ENCODE results near the gene IGSF3.

The IGSF3 gene

DNA sequence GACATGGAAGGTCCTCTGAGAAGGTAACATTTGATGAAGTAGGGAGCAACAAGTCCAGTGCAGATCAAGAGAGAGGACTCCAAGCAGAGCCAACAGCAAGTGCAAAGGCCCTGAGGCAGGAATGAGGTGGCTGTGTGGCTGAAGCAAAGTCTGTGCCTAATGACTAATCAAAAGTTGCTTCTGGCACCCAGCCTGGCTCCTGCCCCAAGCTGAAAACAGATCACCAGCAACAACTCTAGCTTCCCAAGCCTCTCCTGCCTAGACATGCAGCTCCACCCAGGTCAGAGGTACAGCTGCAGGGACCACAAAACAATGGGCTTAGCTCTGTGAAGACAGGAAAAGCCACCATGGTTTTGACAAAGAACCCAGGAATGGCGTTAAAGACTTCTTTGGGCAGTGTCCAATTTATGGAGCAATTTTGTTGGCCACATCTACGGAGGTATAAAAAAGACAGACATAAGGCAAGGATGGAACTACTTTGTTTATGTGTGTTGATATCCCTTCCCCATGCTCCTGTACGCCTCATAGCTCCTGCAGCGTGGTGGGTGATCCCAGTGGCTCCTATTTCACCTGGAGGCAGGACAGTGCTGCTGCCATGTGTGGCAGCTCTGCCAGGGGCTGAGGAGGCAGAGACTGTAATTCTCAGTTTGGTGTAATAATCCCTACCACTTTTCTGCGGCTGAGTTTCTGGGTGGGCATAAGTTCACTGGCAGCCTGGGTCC lies 26.4 kb upstream of the IGSF3 start:
- no peaks in the 10 kb centered on the region for H3K36me3 ChIP-seq (ENCODE audit: control insufficient read depth in 1 of 2, insufficient read depth in 2 of 2, low read length in 2 of 2)
- no peak overlapping the region for H4K8ac ChIP-seq (ENCODE audit: low read depth, low read length)
- no peak overlapping the region for H3K14ac ChIP-seq (ENCODE audit: low read length)
- H3K9me3 ChIP-seq (ENCODE audit: insufficient read depth, low read depth, low read length) = no peaks in the 10 kb centered on the region
- H3K4me1 ChIP-seq (ENCODE audit: control insufficient read depth in 1 of 2, insufficient read depth in 2 of 2, low read length in 2 of 2) = peaks cover 15 to 22% of the 10 kb centered on the region in 2 experiments
- peak; percentile 37 to 42 for DNase-seq
- H3K23ac ChIP-seq (ENCODE audit: low read length) = no peak overlapping the region
- H3K79me1 ChIP-seq (ENCODE audit: low read length) = peaks cover 18% of the 10 kb centered on the region
- H2AK5ac ChIP-seq (ENCODE audit: low read length) = no peak overlapping the region
- no peak overlapping the region for H2AFZ ChIP-seq (ENCODE audit: insufficient read depth, low read length, poor library complexity)
- H3K4me3 ChIP-seq (ENCODE audit: low read depth, low read length) = no peak overlapping the region
- no peaks in the 10 kb centered on the region for H3K79me2 ChIP-seq (ENCODE audit: control insufficient read depth, insufficient read depth, low read length, poor library complexity)
- H3K4ac ChIP-seq (ENCODE audit: low read depth, low read length) = no peak overlapping the region
- H3K4me2 ChIP-seq (ENCODE audit: low read length) = no peak overlapping the region
- H2BK12ac ChIP-seq (ENCODE audit: low read length) = peak overlapping the region; percentile 16
- no CpG with 5 or more reads among the region's 5 CpGs for WGBS (ENCODE audit: extremely low coverage, insufficient coverage, insufficient read length)
- no peak overlapping the region for H3K18ac ChIP-seq (ENCODE audit: low read length)
- H3K9ac ChIP-seq (ENCODE audit: low read length) = no peak overlapping the region
- no peak overlapping the region for H4K12ac ChIP-seq (ENCODE audit: low read depth, low read length)
- no peak overlapping the region for H2BK120ac ChIP-seq (ENCODE audit: insufficient read depth, low read length, poor library complexity)
- no peaks in the 10 kb centered on the region for H3K27me3 ChIP-seq (ENCODE audit: insufficient read depth, low read length)
- no peak overlapping the region for H3K27ac ChIP-seq (ENCODE audit: low read depth, low read length)
- peak overlapping the region; percentile 23 for H4K91ac ChIP-seq (ENCODE audit: low read depth, low read length)
- H2BK5ac ChIP-seq (ENCODE audit: low read depth, low read length, poor library complexity) = no peak overlapping the region

- Histone ChIP-seq H2AK5ac (ENCODE audit: low read length) (peak overlapping the region; percentile 55), H4K8ac (ENCODE audit: low read depth, low read length) (no peak overlapping the region), H3K9ac (ENCODE audit: low read length) (no peak overlapping the region), H3K23ac (ENCODE audit: low read length) (no peak overlapping the region), H3K18ac (ENCODE audit: low read length) (no peak overlapping the region), H3K4me3 (ENCODE audit: low read depth, low read length) (no peak overlapping the region), H3K27me3 (ENCODE audit: insufficient read depth, low read length) (no peaks in the 10 kb centered on the region), H3K36me3 (ENCODE audit: control insufficient read depth in 1 of 2, insufficient read depth in 2 of 2, low read length in 2 of 2) (no peaks in the 10 kb centered on the region), H3K27ac (ENCODE audit: low read depth, low read length) (no peak overlapping the region), H2BK5ac (ENCODE audit: low read depth, low read length, poor library complexity) (no peak overlapping the region), H3K4me2 (ENCODE audit: low read length) (no peak overlapping the region), H2BK120ac (ENCODE audit: insufficient read depth, low read length, poor library complexity) (no peak overlapping the region), H4K91ac (ENCODE audit: low read depth, low read length) (peak overlapping the region; percentile 74), H2AFZ (ENCODE audit: insufficient read depth, low read length, poor library complexity) (no peak overlapping the region), H3K79me1 (ENCODE audit: low read length) (peaks cover 21% of the 10 kb centered on the region), H3K79me2 (ENCODE audit: control insufficient read depth, insufficient read depth, low read length, poor library complexity) (no peaks in the 10 kb centered on the region), H3K4ac (ENCODE audit: low read depth, low read length) (no peak overlapping the region), H3K9me3 (ENCODE audit: insufficient read depth, low read depth, low read length) (no peaks in the 10 kb centered on the region), H4K12ac (ENCODE audit: low read depth, low read length) (no peak overlapping the region), H3K14ac (ENCODE audit: low read length) (no peak overlapping the region), H2BK12ac (ENCODE audit: low read length) (no peak overlapping the region), H3K4me1 (ENCODE audit: control insufficient read depth in 1 of 2, insufficient read depth in 2 of 2, low read length in 2 of 2) (peaks cover 16 to 24% of the 10 kb centered on the region in 2 experiments)
- DNase-seq = no peak
- WGBS (ENCODE audit: extremely low coverage, insufficient coverage, insufficient read length) = no CpG with 5 or more reads among the region's 3 CpGs
Measured at GRCh38 chr1:116692879-116693278, 25.3 kb upstream of the IGSF3 start.

DNA sequence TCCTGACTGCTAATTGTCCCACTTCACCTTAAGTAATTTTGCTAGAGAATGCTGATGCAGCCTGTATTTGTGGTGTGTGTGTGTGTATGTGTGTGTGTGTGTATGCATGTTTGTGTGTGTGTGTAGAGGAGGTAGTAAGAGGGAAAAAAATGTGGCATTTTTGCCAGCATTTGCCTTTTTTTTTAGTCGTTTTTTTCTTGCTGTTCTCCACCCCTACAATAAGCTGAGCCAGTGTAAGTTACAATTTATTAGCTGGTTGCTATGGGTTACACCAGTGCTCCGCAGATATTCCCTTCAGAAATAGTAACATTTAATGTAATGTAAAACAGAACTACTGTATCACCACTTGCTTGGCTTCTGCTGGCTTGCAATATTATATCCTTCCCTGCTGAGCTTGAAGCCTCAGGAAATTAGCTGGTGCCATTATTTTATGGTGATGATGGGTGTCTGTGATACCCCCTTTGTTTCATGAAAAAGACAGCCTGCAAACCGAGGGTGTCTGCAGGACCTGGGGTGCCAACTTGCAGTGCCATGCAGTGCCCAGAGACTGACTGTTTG lies 23.4 kb upstream of the IGSF3 start:
- Histone ChIP-seq H3K9me3 (ENCODE audit: insufficient read depth, low read depth, low read length) (no peaks in the 10 kb centered on the region), H2BK12ac (ENCODE audit: low read length) (no peak overlapping the region), H3K14ac (ENCODE audit: low read length) (no peak overlapping the region), H2BK120ac (ENCODE audit: insufficient read depth, low read length, poor library complexity) (no peak overlapping the region), H2AK5ac (ENCODE audit: low read length) (no peak overlapping the region), H2AFZ (ENCODE audit: insufficient read depth, low read length, poor library complexity) (no peak overlapping the region), H4K12ac (ENCODE audit: low read depth, low read length) (no peak overlapping the region), H3K9ac (ENCODE audit: low read length) (no peak overlapping the region), H4K91ac (ENCODE audit: low read depth, low read length) (no peak overlapping the region), H3K23ac (ENCODE audit: low read length) (no peak overlapping the region), H3K79me2 (ENCODE audit: control insufficient read depth, insufficient read depth, low read length, poor library complexity) (no peaks in the 10 kb centered on the region), H3K79me1 (ENCODE audit: low read length) (peaks cover 21% of the 10 kb centered on the region), H3K36me3 (ENCODE audit: control insufficient read depth in 1 of 2, insufficient read depth in 2 of 2, low read length in 2 of 2) (no peaks in the 10 kb centered on the region), H3K18ac (ENCODE audit: low read length) (no peak overlapping the region), H3K4me1 (ENCODE audit: control insufficient read depth in 1 of 2, insufficient read depth in 2 of 2, low read length in 2 of 2) (peaks cover 20 to 22% of the 10 kb centered on the region in 2 experiments), H3K4ac (ENCODE audit: low read depth, low read length) (no peak overlapping the region), H3K4me2 (ENCODE audit: low read length) (no peak overlapping the region), H2BK5ac (ENCODE audit: low read depth, low read length, poor library complexity) (no peak overlapping the region), H4K8ac (ENCODE audit: low read depth, low read length) (no peak overlapping the region), H3K27me3 (ENCODE audit: insufficient read depth, low read length) (no peaks in the 10 kb centered on the region), H3K27ac (ENCODE audit: low read depth, low read length) (no peak overlapping the region), H3K4me3 (ENCODE audit: low read depth, low read length) (no peak overlapping the region)
- WGBS (ENCODE audit: extremely low coverage, insufficient coverage, insufficient read length) = no CpG with 5 or more reads among the region's 3 CpGs
- DNase-seq = no peak

DNA sequence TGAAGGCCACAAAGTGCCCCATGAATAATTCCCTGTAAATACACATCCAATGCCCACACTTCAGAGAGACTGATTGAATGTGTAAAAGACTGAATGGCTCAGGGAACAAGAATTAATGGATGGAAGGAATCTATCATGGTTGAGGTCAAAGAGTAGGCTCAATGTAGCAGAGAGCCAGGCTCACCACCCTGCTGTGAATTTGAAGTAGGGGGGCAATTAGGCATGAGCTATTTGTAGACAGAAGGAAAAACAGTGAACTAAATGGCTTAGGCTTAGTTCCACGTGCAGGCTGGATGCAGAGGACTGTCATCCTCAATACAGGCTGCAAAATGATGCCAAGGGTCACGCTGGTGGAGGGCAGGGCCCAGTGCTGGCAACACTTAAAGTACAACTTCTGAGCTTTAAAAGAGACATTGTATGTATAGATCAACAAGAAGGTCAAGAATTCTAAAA lies 22.9 kb upstream of the IGSF3 start:
- Histone ChIP-seq H4K8ac (ENCODE audit: low read depth, low read length) (no peak overlapping the region), H3K27me3 (ENCODE audit: insufficient read depth, low read length) (no peaks in the 10 kb centered on the region), H2AFZ (ENCODE audit: insufficient read depth, low read length, poor library complexity) (no peak overlapping the region), H3K4me3 (ENCODE audit: low read depth, low read length) (no peak overlapping the region), H3K9ac (ENCODE audit: low read length) (no peak overlapping the region), H2AK5ac (ENCODE audit: low read length) (no peak overlapping the region), H3K36me3 (ENCODE audit: control insufficient read depth in 1 of 2, insufficient read depth in 2 of 2, low read length in 2 of 2) (no peaks in the 10 kb centered on the region), H3K4me1 (ENCODE audit: control insufficient read depth in 1 of 2, insufficient read depth in 2 of 2, low read length in 2 of 2) (peaks cover 20 to 23% of the 10 kb centered on the region in 2 experiments), H4K12ac (ENCODE audit: low read depth, low read length) (no peak overlapping the region), H3K27ac (ENCODE audit: low read depth, low read length) (no peak overlapping the region), H3K4ac (ENCODE audit: low read depth, low read length) (no peak overlapping the region), H3K79me1 (ENCODE audit: low read length) (peaks cover 21% of the 10 kb centered on the region), H3K14ac (ENCODE audit: low read length) (no peak overlapping the region), H3K4me2 (ENCODE audit: low read length) (no peak overlapping the region), H2BK5ac (ENCODE audit: low read depth, low read length, poor library complexity) (no peak overlapping the region), H4K91ac (ENCODE audit: low read depth, low read length) (no peak overlapping the region), H3K9me3 (ENCODE audit: insufficient read depth, low read depth, low read length) (no peaks in the 10 kb centered on the region), H2BK120ac (ENCODE audit: insufficient read depth, low read length, poor library complexity) (no peak overlapping the region), H3K23ac (ENCODE audit: low read length) (no peak overlapping the region), H2BK12ac (ENCODE audit: low read length) (no peak overlapping the region), H3K79me2 (ENCODE audit: control insufficient read depth, insufficient read depth, low read length, poor library complexity) (no peaks in the 10 kb centered on the region), H3K18ac (ENCODE audit: low read length) (no peak overlapping the region)
- WGBS (ENCODE audit: extremely low coverage, insufficient coverage, insufficient read length) = no CpG with 5 or more reads among the region's 2 CpGs
- DNase-seq = no peak

All from trophoblast cell (in vitro differentiated cells and primary cell).